Muscle of arm (tissue), 12 donors: ENCODE data around the gene SEL1L2. TPM values are rescaled to one million over a fixed set of nuclear protein-coding genes. Genes with fewer than 3 reads are reported as not detected.
A peak's percentile ranks its signal among the peaks of the same experiment; 100 is the strongest.

Experiments
- DNase-seq: peaks from one replicate; pipeline ENCODE4 v3.0.0-alpha.2; 2013
- polyA plus RNA-seq, 12 donors: library from polyadenylated mRNA; unstranded; fragments of 120-200 nt; gene quantifications; one replicate each; pipeline ENCODE4 v1.2.1, GENCODE V29; 2013; ENCODE audit not compliant: insufficient read length in 12 of 12

The SEL1L2 gene
- polyA plus RNA-seq, 12 donors: not detected

DNA sequence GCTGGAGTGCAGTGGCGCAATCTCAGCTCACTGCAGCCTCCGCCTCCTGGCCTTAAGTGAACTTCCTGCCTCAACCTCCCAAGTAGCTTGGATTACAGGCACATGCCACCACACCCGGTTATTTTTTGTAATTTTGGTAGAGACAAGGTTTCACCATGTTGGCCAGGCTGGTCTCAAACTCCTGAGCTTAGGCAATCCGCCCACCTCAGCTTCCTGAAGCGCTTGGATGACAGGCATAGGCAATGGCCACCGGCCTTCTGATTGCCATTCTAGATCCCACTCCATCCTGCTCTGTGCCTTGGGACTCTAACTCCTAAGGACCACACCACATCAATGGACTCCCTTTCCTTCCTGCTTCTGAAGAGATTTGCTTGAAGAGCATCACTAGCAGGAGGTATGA lies 60.6 kb downstream of the SEL1L2 start:
- no peak for DNase-seq

GRCh38 chr20:13928901-13929300 lies 61.5 kb downstream of the SEL1L2 start:
- no peak for DNase-seq

- no peak for DNase-seq
Measured at GRCh38 chr20:13927171-13927570, 63.2 kb downstream of the SEL1L2 start.

- no peak for DNase-seq
Measured at GRCh38 chr20:13922241-13922640, 68.2 kb downstream of the SEL1L2 start.

DNA sequence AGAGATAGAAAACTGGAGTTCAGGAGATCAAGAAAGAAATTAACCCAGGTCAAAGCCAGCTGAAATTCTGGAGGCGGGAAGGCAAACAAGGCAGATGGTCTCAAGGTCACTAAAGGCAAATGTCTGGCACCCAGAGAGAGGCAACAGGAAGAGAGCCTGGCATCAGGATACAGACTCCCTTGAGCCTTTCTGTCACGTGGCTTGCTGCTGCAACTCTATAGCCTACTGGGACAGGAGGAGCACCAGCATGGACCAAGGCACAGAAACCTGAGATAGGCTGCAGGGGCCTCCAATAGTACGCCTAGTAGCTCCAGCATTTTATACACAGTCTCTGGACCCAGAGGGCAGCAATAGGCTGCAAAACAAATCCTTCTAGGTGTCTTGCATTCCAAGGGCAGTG lies 75.1 kb downstream of the SEL1L2 start:
- DNase-seq: no peak

DNA sequence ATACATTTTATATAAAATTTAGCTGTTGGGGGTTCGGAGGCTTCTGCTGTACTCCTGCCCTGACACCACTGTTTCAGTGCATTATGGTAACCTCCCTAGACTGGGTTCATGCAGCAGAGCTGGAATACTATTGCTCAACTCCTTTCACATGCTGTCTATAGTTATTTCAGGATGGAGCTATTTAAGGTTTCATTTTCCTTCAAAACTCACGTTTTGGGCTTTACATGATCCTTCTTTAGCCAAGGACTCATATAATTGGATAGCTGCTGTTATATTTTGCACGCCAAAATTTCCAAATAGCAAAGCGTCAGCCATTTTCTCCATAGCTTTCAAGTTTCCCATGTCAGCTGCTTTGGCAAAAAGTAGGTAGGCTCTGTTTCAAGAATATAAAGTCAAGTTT lies 76.8 kb downstream of the SEL1L2 start:
- peak; percentile 57 for DNase-seq

DNA sequence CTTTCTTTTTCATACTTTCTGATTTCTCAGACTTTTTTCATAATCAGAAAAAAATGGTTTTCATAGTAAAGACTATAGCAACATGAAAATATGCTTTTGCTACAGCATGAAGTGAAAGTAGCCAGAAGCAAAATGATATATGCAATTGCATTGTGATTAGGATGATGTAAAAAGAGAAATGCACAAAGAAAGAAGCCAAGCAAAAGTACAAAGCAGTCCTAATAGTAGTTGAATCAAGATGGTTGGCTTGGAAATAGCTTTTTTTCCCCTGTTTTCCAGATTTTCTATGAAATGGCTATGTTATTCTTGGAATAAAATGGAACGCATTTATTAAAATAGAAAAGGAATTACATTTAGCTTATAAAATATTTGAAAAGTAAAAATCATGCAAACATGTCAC lies 77.3 kb downstream of the SEL1L2 start:
- DNase-seq: peak; percentile 25

- DNase-seq: no peak
Measured at GRCh38 chr20:13910492-13910891, 79.9 kb downstream of the SEL1L2 start.

GRCh38 chr20:13909067-13909466 lies 81.3 kb downstream of the SEL1L2 start:
- no peak for DNase-seq

- no peak for DNase-seq
Measured at GRCh38 chr20:13904766-13905165, 85.6 kb downstream of the SEL1L2 start.

DNA sequence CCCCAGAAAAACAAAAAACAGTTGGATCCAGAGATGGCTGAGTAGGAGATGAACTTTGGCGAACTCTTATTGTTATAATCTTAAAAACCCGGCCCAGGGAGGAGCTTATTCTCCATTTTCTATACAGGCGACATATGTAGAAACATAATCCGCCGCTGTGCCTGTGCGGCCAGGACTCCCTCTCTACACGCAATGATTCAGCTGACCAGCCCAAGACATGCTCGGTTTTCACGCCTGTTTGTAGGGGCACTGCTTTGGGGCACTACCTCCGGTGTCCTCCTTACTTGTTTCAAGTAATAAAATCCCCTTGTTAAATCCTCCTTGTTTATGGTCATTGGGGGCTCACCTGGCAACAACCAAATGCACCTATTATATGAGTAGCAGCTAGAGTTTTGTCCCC lies 89.9 kb downstream of the SEL1L2 start:
- no peak for DNase-seq

- no peak for DNase-seq
Measured at GRCh38 chr20:13898012-13898612, 92.3 kb downstream of the SEL1L2 start.

GRCh38 chr20:13891575-13891974 lies 98.8 kb downstream of the SEL1L2 start:
- no peak for DNase-seq

DNA sequence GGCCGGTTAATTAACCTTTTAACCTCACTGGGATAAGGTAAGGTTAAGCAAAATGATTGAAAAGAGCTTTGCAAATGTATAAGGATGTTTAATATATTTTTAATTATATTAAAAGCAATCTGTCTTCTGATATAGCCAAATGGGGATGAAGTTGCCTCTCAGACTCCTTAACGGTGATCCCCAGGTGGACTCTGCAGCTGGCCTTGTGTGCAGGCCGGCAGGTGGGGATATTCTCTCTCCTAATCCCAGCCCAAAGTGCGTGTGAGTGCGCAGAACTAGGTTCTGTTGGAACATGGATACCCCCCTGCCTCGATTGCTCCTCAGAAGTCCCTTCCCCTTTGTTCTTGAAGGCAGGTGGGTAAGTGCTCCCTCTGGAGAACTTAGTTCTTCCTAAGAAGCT lies 105.6 kb downstream of the SEL1L2 start:
- DNase-seq: no peak

GRCh38 chr20:13883425-13883824 lies 107.0 kb downstream of the SEL1L2 start:
- no peak for DNase-seq

GRCh38 chr20:13878566-13878965 lies 111.8 kb downstream of the SEL1L2 start:
- DNase-seq: no peak

DNA sequence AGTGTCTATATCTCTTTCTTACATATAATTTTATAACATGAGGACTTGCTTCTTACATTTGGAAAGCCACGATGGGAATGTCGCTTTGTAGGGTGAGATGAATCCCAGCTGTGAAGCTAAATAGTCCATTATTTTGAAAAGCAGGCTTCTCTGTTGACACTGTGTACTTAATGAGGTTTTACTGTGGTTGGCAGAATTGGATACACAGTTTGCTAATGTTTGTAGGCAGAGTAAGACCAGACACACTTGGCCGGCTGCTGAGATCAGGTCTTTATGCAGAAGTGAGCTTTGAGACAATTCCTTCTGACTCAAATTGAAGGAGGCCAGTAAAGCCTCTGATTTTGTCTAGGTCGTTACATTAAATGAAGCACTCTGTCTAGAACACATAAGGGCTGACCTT lies 112.6 kb downstream of the SEL1L2 start:
- DNase-seq: no peak

GRCh38 chr20:13875265-13875811 lies 115.1 kb downstream of the SEL1L2 start:
- no peak for DNase-seq

DNA sequence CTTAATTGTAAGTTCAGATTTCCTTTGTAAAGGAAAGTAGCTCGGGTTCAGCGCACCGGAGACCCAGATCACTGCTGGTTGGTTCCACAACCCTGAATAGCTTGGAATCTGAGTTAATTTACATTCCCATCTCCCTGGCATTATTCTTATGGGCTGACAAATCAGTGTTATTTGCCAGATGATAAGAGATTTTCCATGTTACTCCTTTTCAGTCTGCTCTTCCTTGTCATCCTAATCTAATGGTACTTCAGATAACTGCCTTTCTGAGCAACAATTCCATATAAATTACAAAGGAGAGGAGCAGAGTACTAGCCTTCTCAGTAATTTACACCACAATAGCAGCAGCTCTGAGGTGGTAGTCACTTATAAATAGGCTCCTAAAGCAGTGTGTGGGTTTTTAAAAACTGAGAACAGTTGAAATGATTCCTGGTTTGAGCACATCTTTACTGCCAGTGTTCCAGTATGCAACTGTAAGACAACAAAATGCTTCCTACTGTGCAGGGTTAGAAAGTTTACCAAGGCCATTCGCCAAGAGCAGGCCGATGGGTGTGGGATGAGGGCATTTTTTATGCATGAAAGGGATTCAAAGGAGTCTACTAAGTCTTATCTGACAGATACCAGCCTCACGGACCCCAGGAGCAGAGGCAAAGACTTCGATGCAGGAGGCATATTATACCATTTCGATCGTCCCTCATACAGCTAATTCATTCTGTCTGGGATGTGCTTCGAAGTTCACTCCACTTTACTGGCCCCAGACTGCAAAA lies 115.8 kb downstream of the SEL1L2 start:
- DNase-seq: no peak

- DNase-seq: no peak
Measured at GRCh38 chr20:13873831-13874230, 116.6 kb downstream of the SEL1L2 start.

GRCh38 chr20:13870170-13870748 lies 120.2 kb downstream of the SEL1L2 start:
- no peak for DNase-seq

DNA sequence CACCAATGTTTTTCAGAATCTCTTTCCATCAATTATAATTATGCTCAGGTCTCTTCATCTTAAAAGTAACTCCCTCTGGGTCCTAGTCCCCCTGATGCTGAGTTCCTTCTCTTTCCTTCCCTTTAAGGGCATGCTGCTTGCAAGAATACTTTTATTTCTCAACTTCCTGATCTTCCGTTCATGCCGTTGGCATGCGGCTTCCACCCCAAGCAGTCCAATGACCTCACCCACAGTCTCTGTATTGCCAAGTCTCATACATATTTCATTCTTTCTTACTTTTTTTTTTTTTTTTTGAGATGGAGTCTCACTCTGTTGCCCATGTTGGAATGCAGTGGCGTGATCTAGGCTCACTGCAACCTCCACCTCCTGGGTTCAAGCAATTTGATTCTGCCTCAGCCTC lies 122.1 kb downstream of the SEL1L2 start:
- DNase-seq: no peak

DNA sequence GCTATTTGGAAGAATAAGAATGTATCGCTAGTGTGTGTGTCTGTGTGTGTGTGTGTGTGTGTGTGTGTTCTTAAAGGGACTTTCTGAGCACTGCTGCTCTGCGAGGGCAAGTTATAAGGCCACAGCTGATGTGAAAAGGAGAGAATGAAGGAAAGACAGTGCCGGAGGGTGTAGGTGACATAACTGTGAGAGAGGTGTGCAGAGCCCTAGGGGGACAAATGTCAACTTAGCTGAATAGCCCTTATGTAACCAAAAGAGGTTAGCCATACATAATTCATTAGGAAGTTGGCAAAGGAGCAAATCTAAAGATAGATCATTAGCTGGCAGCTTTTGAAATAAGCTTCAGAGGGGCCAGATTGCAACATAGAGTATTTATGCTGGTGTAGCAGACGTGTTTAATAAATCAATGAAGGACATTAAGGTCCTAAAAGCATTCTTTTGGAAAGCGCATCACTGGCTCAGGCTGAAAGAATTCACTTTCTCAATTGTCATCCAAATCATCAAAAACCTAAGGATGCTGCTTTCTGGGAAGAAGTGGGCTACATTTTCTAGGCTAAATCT lies 124.5 kb downstream of the SEL1L2 start:
- DNase-seq: no peak
